Panc1 (cell line): Measurements from ENCODE around the gene ZNF780A. TPM values are rescaled to one million over a fixed set of nuclear protein-coding genes. Genes with fewer than 3 reads are reported as not detected.

Source experiments
- ATAC-seq: fragments of 200-7000 bp; cut with Tn5 transposase; 2 replicates; pipeline ENCODE4 v1.9.1; 2020; ENCODE audit warnings: mild to moderate bottlenecking, moderate library complexity
- Bru-seq: library from RNA; stranded (reverse); fragments of 400-500 nt; gene quantifications from one replicate; lab custom pipeline; 2021; lab: Mats Ljungman, UMichigan
- BruChase-seq, 2 experiments: library from RNA; stranded (reverse); fragments of 400-500 nt; gene quantifications; one replicate each; lab custom pipeline; 2021; lab: Mats Ljungman, UMichigan
- BruUV-seq: library from RNA; stranded (reverse); fragments of 400-500 nt; replicated peaks from 2 replicates; lab custom pipeline; 2021; lab: Mats Ljungman, UMichigan
- CTCF ChIA-PET: fragments of 300-600 bp; sonication (Branson Sonifier 250); formaldehyde crosslinking; loops from one replicate; lab custom pipeline; 2022; ENCODE audit warnings: antibody characterized with exemption; lab: Charles Lee
- POLR2A ChIA-PET: fragments of 300-600 bp; sonication (Branson Sonifier 250); formaldehyde crosslinking; loops from one replicate; lab custom pipeline; 2022; ENCODE audit warnings: antibody characterized with exemption; lab: Charles Lee
- DNase-seq: peaks from one replicate; pipeline ENCODE4 v3.0.0-alpha.2; 2010; ENCODE audit warnings: low read depth, low spot score
- H3K27ac ChIP-seq: 2 replicates; pipeline ENCODE4 v1.5.1; 2011; ENCODE audit warnings: mild to moderate bottlenecking, low read length, inconsistent platforms
- H3K27me3 ChIP-seq: fragments of 200-500 bp; sonication (Bioruptor generic); 2 replicates; pipeline ENCODE4 v1.6.0; 2014; ENCODE audit warnings: low read length, inconsistent platforms; ENCODE audit not compliant: control insufficient read depth, insufficient read depth
- H3K36me3 ChIP-seq: fragments of 200-500 bp; sonication (Bioruptor generic); 2 replicates; pipeline ENCODE4 v1.5.1; 2014; ENCODE audit warnings: inconsistent platforms, mild to moderate bottlenecking, low read length, moderate library complexity; ENCODE audit not compliant: control insufficient read depth, insufficient read depth
- H3K4me1 ChIP-seq: 2 replicates; pipeline ENCODE4 v1.5.1; 2011; ENCODE audit warnings: inconsistent platforms, mild to moderate bottlenecking, low read length, moderate library complexity; ENCODE audit not compliant: control insufficient read depth, insufficient read depth
- H3K4me3 ChIP-seq, 2 experiments: 2 replicates each; pipeline ENCODE4 v1.5.1; 2011 to 2012; ENCODE audit warnings: low read depth in 2 of 2, low read length in 2 of 2, mild to moderate bottlenecking in 2 of 2, inconsistent platforms in 1 of 2, moderate library complexity in 1 of 2
- H3K9me3 ChIP-seq: fragments of 200-500 bp; sonication (Bioruptor generic); 2 replicates; pipeline ENCODE4 v1.5.1; 2014; ENCODE audit warnings: low read depth, mild to moderate bottlenecking, inconsistent platforms, low read length, moderate library complexity; ENCODE audit not compliant: control insufficient read depth, insufficient read depth
- POLR2AphosphoS5 ChIP-seq: IDR thresholded peaks from 2 replicates; pipeline ENCODE4 v1.6.1; 2012; ENCODE audit warnings: mild to moderate bottlenecking, low read depth, low read length, moderate library complexity
- SIN3A ChIP-seq: IDR thresholded peaks from 2 replicates; pipeline ENCODE4 v1.6.1; 2012; ENCODE audit warnings: low read depth, mild to moderate bottlenecking, low read length, moderate library complexity, borderline replicate concordance; ENCODE audit not compliant: insufficient read depth
- TCF7L2 ChIP-seq: IDR thresholded peaks from 2 replicates; pipeline ENCODE4 v1.6.1; 2011; ENCODE audit warnings: mild to moderate bottlenecking, low read depth, low read length, inconsistent platforms
- in situ Hi-C: cut with HindIII; loops from 2 replicates; pipeline ENCODE4 v1.10.0; 2016; ENCODE audit warnings: low sequenced_read_pairs, low pct_unique_long_range_greater_than_20kb
- intact Hi-C: fragments of 100-400 bp; cut with micrococcal nuclease; formaldehyde crosslinking; loops from one replicate; pipeline ENCODE4 v1.10.0; 2022; ENCODE audit not compliant: unreplicated experiment
- long read RNA-seq: library from polyadenylated mRNA; unstranded; transcript quantifications from one replicate; pipeline ENCODE4 v2.0.0, GENCODE V29; 2021; ENCODE audit not compliant: unreplicated experiment
- polyA plus RNA-seq: library from polyadenylated mRNA; unstranded; fragments of >200 nt; gene quantifications from one replicate; pipeline ENCODE4 v1.2.1, GENCODE V29; 2012; ENCODE audit warnings: missing spikeins; ENCODE audit not compliant: insufficient read length
- total RNA-seq: library from RNA; stranded (reverse); gene quantifications from one replicate; pipeline ENCODE4 v1.2.1, GENCODE V29; 2021; ENCODE audit not compliant: unreplicated experiment
- TF ChIP-seq, protein P1 (sequence below): fragments of 450-650 bp; IDR thresholded peaks from 2 replicates; pipeline ENCODE4 v1.5.1; 2017; ENCODE audit warnings: mild to moderate bottlenecking
- TF ChIP-seq, protein P2 (sequence below), 2 experiments: IDR thresholded peaks; 2 replicates each; pipeline ENCODE4 v1.6.1; 2011 to 2012; ENCODE audit warnings: low read depth in 2 of 2, control low read depth in 1 of 2, low read length in 1 of 2, mild to moderate bottlenecking in 1 of 2, moderate library complexity in 1 of 2; ENCODE audit not compliant: insufficient read depth in 1 of 2

The ZNF780A gene
- total RNA-seq (251 TPM), Bru-seq, nascent RNA (percentile 100 among the genes with signal in this experiment), BruChase-seq, experiment 1, labeled RNA remaining after a 2-hour chase (percentile 100 among the genes with signal in this experiment), BruChase-seq, experiment 2, labeled RNA remaining after a 6-hour chase (percentile 99 among the genes with signal in this experiment)
- polyA plus RNA-seq: 125 TPM
- long read RNA-seq, full-length matches to known transcripts: 150 of 258 reads
- long read RNA-seq, partial matches to known transcripts: 53 of 258 reads
- long read RNA-seq, other reads (novel, unspliced or antisense): 55 of 258 reads

DNA sequence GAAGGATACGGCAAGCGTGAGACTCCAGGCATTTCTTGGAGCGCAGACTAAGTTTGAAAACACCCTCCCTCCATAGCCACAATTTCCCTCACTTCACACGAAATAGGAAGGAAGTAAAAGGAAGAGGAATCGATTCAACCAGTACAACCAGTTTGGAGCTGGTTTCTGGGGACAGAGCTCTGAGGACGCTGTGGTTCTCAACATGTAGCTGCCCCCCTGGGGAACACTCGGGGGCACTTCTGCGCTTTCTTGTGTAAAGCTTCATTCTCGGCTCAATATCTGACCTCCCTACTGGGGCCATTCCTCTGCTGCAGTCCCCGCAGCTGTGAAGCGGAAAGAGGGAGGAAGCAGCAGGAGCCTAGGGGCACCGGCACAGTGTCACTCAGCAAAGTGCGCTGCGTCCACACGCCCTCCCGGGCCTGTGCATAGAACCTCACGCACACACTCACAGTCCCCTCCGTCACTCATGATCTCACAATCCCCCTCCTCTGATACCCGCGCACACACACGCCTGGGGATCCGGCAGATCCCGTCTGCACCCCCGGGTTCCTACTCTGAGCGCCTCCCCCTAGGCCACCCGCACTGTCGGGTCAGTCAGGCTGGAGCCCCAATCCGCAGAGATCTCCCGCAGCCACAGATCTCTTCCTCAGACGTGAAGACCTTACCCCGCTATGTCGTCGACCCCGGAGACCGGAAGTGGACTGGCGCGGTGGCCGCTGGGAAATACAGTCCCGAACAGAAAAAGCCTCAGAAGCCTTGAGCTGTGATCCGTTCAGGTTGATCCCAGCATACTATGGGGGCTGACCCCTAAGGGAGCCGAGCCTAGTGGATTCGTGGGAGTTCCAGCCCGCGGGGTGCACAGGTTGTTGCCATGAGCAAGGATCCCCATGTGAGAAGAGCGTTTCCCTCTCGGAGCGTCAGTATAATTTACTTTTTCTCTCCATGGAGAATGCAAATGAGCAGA, at the start of gene ZNF780A:
Gene ZNF780A, minus strand, starts transcription at position 703 of the 964 bp plus-strand sequence. CDS start 6,190 bp downstream, outside the sequence.
- intact Hi-C loops (no loop called here), in situ Hi-C loops (loop anchor here (5.0 kb wide), 7 partner anchors 33 to 248 kb away; partner anchors contain the start of genes MAP3K10 and ZNF780B)
- H3K9me3 ChIP-seq: peaks cover 41% of the 10 kb centered on the region; the same call in 1 of the 2 replicates
- no peak for TF ChIP-seq SIN3A
- TF ChIP-seq, protein P1, sequence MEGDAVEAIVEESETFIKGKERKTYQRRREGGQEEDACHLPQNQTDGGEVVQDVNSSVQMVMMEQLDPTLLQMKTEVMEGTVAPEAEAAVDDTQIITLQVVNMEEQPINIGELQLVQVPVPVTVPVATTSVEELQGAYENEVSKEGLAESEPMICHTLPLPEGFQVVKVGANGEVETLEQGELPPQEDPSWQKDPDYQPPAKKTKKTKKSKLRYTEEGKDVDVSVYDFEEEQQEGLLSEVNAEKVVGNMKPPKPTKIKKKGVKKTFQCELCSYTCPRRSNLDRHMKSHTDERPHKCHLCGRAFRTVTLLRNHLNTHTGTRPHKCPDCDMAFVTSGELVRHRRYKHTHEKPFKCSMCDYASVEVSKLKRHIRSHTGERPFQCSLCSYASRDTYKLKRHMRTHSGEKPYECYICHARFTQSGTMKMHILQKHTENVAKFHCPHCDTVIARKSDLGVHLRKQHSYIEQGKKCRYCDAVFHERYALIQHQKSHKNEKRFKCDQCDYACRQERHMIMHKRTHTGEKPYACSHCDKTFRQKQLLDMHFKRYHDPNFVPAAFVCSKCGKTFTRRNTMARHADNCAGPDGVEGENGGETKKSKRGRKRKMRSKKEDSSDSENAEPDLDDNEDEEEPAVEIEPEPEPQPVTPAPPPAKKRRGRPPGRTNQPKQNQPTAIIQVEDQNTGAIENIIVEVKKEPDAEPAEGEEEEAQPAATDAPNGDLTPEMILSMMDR: no peak
- TF ChIP-seq, protein P2, sequence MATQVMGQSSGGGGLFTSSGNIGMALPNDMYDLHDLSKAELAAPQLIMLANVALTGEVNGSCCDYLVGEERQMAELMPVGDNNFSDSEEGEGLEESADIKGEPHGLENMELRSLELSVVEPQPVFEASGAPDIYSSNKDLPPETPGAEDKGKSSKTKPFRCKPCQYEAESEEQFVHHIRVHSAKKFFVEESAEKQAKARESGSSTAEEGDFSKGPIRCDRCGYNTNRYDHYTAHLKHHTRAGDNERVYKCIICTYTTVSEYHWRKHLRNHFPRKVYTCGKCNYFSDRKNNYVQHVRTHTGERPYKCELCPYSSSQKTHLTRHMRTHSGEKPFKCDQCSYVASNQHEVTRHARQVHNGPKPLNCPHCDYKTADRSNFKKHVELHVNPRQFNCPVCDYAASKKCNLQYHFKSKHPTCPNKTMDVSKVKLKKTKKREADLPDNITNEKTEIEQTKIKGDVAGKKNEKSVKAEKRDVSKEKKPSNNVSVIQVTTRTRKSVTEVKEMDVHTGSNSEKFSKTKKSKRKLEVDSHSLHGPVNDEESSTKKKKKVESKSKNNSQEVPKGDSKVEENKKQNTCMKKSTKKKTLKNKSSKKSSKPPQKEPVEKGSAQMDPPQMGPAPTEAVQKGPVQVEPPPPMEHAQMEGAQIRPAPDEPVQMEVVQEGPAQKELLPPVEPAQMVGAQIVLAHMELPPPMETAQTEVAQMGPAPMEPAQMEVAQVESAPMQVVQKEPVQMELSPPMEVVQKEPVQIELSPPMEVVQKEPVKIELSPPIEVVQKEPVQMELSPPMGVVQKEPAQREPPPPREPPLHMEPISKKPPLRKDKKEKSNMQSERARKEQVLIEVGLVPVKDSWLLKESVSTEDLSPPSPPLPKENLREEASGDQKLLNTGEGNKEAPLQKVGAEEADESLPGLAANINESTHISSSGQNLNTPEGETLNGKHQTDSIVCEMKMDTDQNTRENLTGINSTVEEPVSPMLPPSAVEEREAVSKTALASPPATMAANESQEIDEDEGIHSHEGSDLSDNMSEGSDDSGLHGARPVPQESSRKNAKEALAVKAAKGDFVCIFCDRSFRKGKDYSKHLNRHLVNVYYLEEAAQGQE (IDR thresholded peaks at IDR 0.05; ENCODE audit: insufficient read depth in 1 of 2, low read depth in 2 of 2, low read length in 1 of 2): no peak
- TF ChIP-seq TCF7L2: no peak
- no peak for TF ChIP-seq POLR2AphosphoS5
- POLR2A ChIA-PET: interaction anchor here (0.5 to 4.1 kb wide), 24 partner anchors 10 to 655 kb away, joined by 3 to 35 read pairs (median 5); partner anchors contain the start of genes AKT2, DYRK1B, PSMC4 and RPS16
- DNase-seq (peak; percentile 100), ATAC-seq (peak; percentile 99)
- CTCF ChIA-PET: interaction anchor here (0.5 to 2.2 kb wide), 13 partner anchors 32 to 298 kb away, joined by 3 to 24 read pairs (median 5); partner anchors contain the start of genes FBL and PSMC4
- BruUV-seq: TSS peak; percentile 72
- H3K36me3 ChIP-seq: no peaks in the 10 kb centered on the region
- H3K4me3 ChIP-seq: peak within 1 kb of the TSS; percentile 36 to 48
- peaks cover 15% of the 10 kb centered on the region for H3K4me1 ChIP-seq
- peak within 1 kb of the TSS; percentile 83 for H3K27ac ChIP-seq
- H3K27me3 ChIP-seq: no peaks in the 10 kb centered on the region; the same call in 1 of the 2 replicates
